SK-N-SH (cell line): ENCODE measurements around the gene FAM184A. TPM values are rescaled to one million over a fixed set of nuclear protein-coding genes. Genes with fewer than 3 reads are reported as not detected.

Experiments
- CTCF ChIA-PET: fragments of 300-600, 350-600 bp; formaldehyde crosslinking; extraction: SDS; loops from one replicate; lab custom pipeline; 2021; lab: Yijun Ruan, JAX
- POLR2A ChIA-PET: fragments of 350-600 bp; sonication (Branson Sonifier 250); formaldehyde crosslinking; extraction: SDS; loops from one replicate; lab custom pipeline; 2020; ENCODE audit warnings: antibody characterized with exemption, inconsistent platforms; lab: Yijun Ruan, JAX
- DNase-seq: peaks from one replicate; pipeline ENCODE4 v3.0.0; 2012
- H2AFZ ChIP-seq: fragments of 200-600 bp; sonication (generic); 2 replicates; pipeline ENCODE4 v1.8.1; 2016; ENCODE audit warnings: antibody characterized with exemption, mild to moderate bottlenecking, low read depth
- H3F3A ChIP-seq: fragments of 200-600 bp; sonication (generic); replicated peaks from 2 replicates; pipeline ENCODE3; 2016; ENCODE audit warnings: antibody characterized with exemption, mild to moderate bottlenecking; ENCODE audit not compliant: insufficient read depth
- H3K27ac ChIP-seq, 2 experiments: fragments of 200-500 bp in 1 of 2; fragments of 200-600 bp in 1 of 2; sonication (Bioruptor generic) in 1 of 2; sonication (generic), shearing (Covaris generic) in 1 of 2; 2 replicates each; pipeline versions ENCODE4 v1.5.1 to v1.6.1; 2014 to 2016; ENCODE audit warnings: low read depth in 2 of 2, inconsistent platforms in 1 of 2, low read length in 1 of 2, mild to moderate bottlenecking in 1 of 2, mixed read lengths in 1 of 2
- H3K27me3 ChIP-seq: fragments of 200-600 bp; sonication (generic), shearing (Covaris generic); 2 replicates; pipeline ENCODE4 v1.6.1; 2016; ENCODE audit warnings: mixed run types; ENCODE audit not compliant: insufficient read depth
- H3K36me3 ChIP-seq, 2 experiments: fragments of 200-500 bp in 1 of 2; fragments of 200-600 bp in 1 of 2; sonication (Bioruptor generic) in 1 of 2; sonication (generic) in 1 of 2; replicated peaks in 1 of 2; 2 replicates each; pipeline versions ENCODE3 to v1.5.1; 2014 to 2016; ENCODE audit warnings: low read length in 1 of 2, mild to moderate bottlenecking in 1 of 2; ENCODE audit not compliant: insufficient read depth in 2 of 2, control insufficient read depth in 1 of 2
- H3K4me1 ChIP-seq, 2 experiments: fragments of 200-500 bp in 1 of 2; fragments of 200-600 bp in 1 of 2; sonication (Bioruptor generic) in 1 of 2; sonication (generic), shearing (Covaris generic) in 1 of 2; 2 replicates each; pipeline versions ENCODE4 v1.5.1 to v1.6.1; 2014 to 2016; ENCODE audit warnings: low read depth in 1 of 2, low read length in 1 of 2, mixed run types in 1 of 2; ENCODE audit not compliant: insufficient read depth in 2 of 2, control insufficient read depth in 1 of 2
- H3K4me2 ChIP-seq: fragments of 200-600 bp; sonication (generic), shearing (Covaris generic); 2 replicates; pipeline ENCODE4 v1.6.1; 2017; ENCODE audit warnings: mixed run types
- H3K4me3 ChIP-seq, 2 experiments: fragments of 200-500 bp in 1 of 2; fragments of 200-600 bp in 1 of 2; sonication (Bioruptor generic) in 1 of 2; sonication (generic), shearing (Covaris generic) in 1 of 2; 2 replicates each; pipeline versions ENCODE4 v1.5.1 to v1.8.1; 2014 to 2016; ENCODE audit warnings: low read depth in 2 of 2, inconsistent platforms in 1 of 2, low read length in 1 of 2, mild to moderate bottlenecking in 1 of 2, mixed read lengths in 1 of 2, moderate library complexity in 1 of 2
- H3K79me2 ChIP-seq: fragments of 200-600 bp; sonication (generic); 2 replicates; pipeline ENCODE4 v1.8.1; 2017; ENCODE audit warnings: mild to moderate bottlenecking; ENCODE audit not compliant: insufficient read depth
- H3K9ac ChIP-seq: fragments of 200-600 bp; sonication (generic); 2 replicates; pipeline ENCODE4 v1.6.1; 2017; ENCODE audit warnings: mixed run types
- H3K9me2 ChIP-seq: fragments of 200-600 bp; sonication (generic); 2 replicates; pipeline ENCODE4 v1.6.1; 2017; ENCODE audit warnings: mixed run types
- H3K9me3 ChIP-seq: fragments of 200-600 bp; sonication (generic); 2 replicates; pipeline ENCODE4 v1.6.1; 2017; ENCODE audit warnings: mixed run types, mild to moderate bottlenecking, moderate library complexity
- H4K20me1 ChIP-seq: fragments of 200-600 bp; sonication (generic); 2 replicates; pipeline ENCODE4 v1.6.1; 2017; ENCODE audit warnings: mild to moderate bottlenecking, mixed run types; ENCODE audit not compliant: insufficient read depth
- ELF1 ChIP-seq: IDR thresholded peaks from 2 replicates; pipeline ENCODE4 v1.4.0; 2012
- FOXJ3 ChIP-seq: sonication (generic); formaldehyde crosslinking; IDR thresholded peaks from 2 replicates; pipeline ENCODE4 v1.5.1; 2020; ENCODE audit warnings: mild to moderate bottlenecking, missing genetic modification reagents
- JUND ChIP-seq: IDR thresholded peaks from 2 replicates; pipeline ENCODE4 v1.4.0; 2012
- MAX ChIP-seq: IDR thresholded peaks from 2 replicates; pipeline ENCODE4 v1.4.0; 2012; ENCODE audit warnings: low read depth
- RXRA ChIP-seq: IDR thresholded peaks from 2 replicates; pipeline ENCODE4 v1.4.0; 2012; ENCODE audit warnings: low read depth, mild to moderate bottlenecking, borderline replicate concordance
- TCF12 ChIP-seq: IDR thresholded peaks from 2 replicates; pipeline ENCODE4 v1.4.0; 2012
- USF1 ChIP-seq: IDR thresholded peaks from 2 replicates; pipeline ENCODE4 v1.4.0; 2012; ENCODE audit warnings: low read depth, borderline replicate concordance
- WGBS: methylation state at CpG from one replicate; pipeline ENCODE4 v1.1.6; 2017; ENCODE audit warnings: low lambda C conversion rate; 5-methylcytosine and 5-hydroxymethylcytosine counted together
- polyA plus RNA-seq, 3 experiments: library from polyadenylated mRNA; depleted of rRNA; stranded (reverse); fragments of >200 nt; gene quantifications; 2 replicates each; pipeline ENCODE4 v1.2.3, GENCODE V29; 2012
- TF ChIP-seq, protein P1 (sequence below): IDR thresholded peaks from 2 replicates; pipeline ENCODE4; 2012
- TF ChIP-seq, protein P2 (sequence below): IDR thresholded peaks from 2 replicates; pipeline ENCODE4 v1.4.0; 2012; ENCODE audit warnings: low read depth, borderline replicate concordance

The FAM184A gene
- polyA plus RNA-seq, 1 of the 3 experiments (the other 2 are of a cell fraction) = 0.38 TPM

DNA sequence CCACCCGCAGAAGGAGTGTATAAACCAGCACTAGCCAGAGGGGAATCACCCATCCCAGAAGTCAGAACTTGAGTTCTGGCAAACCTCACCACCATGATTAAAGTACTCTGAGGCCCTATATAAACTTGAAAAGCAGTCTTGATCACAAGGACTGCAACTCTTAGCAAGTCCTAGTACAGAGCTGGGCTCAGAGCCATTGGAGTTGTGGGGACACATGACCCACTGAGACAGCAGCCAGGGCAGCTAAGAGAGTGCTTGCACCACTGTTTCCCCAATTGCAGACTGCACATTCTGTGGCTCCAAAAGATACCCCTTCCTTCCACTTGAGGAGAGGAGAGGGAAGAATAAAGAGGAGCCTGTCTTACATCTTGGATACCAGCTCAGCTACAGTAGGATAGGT is 138.8 kb downstream of the FAM184A start:
- Histone ChIP-seq H3K36me3 (no peaks in the 10 kb centered on the region), H2AFZ (no peak overlapping the region), H3K27me3 (no peaks in the 10 kb centered on the region), H3K9me2 (no peaks in the 10 kb centered on the region), H3K4me3 (no peak overlapping the region), H3K9ac (no peak overlapping the region), H3K27ac (no peak overlapping the region), H3K4me2 (no peak overlapping the region), H3K79me2 (no peaks in the 10 kb centered on the region), H4K20me1 (no peaks in the 10 kb centered on the region), H3K9me3 (no peaks in the 10 kb centered on the region), H3F3A (peaks cover 8% of the 10 kb centered on the region), H3K4me1 (no peaks in the 10 kb centered on the region; a peak in 1 of 4 replicates)
- no peak for DNase-seq
- ChIA-PET POLR2A (no interaction called here), CTCF (interaction anchor here (1.7 kb wide), 1 partner anchor 171 kb away, joined by 5 read pairs; no protein-coding TSS in a partner anchor)
- WGBS = 77% methylated on average over 1 of the region's 1 CpG
- TF ChIP-seq FOXJ3 (CRISPR knock-in tag) = no peak

DNA sequence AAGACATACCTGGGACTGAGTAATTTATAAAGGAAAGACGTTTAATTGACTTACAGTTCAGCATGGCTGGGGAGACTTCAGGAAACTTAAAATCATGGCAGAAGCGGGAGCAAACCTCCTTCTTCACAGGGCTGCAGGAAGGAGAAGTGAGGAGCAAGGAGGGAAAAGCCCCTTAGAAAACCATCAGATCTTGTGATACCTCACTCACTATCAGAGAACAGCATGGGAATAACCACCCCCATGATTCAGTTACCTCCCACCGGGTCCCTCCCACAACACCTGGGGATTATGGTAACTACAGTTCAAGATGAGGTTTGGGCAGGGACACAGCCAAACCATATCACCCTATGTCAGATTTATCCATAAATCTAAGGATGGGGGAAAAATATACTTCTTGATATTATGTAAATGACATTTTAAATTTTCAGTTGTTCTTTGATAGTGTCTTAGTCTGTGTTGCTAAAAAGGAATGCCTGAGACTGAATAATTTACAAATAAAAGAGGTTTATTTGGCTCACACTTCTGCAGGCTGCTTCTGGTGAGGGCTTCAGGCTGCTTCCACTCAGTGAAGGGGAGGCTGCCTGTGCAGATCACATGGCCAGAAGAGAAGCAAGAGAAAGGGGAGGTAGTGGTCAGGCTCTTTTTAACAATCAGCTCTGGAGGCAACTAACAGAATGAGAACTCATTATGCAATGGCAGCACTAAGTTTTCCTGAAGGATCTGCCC is 142.3 kb downstream of the FAM184A start:
- peaks cover 0 to 10% of the 10 kb centered on the region in 2 experiments for H3K36me3 ChIP-seq
- peaks cover 0 to 3% of the 10 kb centered on the region in 2 experiments; a peak in 1 of 4 replicates for H3K4me1 ChIP-seq
- H3K9me2 ChIP-seq = no peaks in the 10 kb centered on the region
- ChIA-PET POLR2A (interaction anchor here (1.6 kb wide), 1 partner anchor 41 kb away, joined by 8 read pairs; the partner anchor contains the start of gene ASF1A), CTCF (interaction anchor here (0.7 to 1.3 kb wide), 2 partner anchors 40 to 142 kb away, joined by 3 to 4 read pairs; no protein-coding TSS in a partner anchor)
- peak overlapping the region; percentile 94 for H2AFZ ChIP-seq
- DNase-seq = no peak
- H3K27ac ChIP-seq = no peak overlapping the region
- peaks cover 11% of the 10 kb centered on the region for H3F3A ChIP-seq
- no peak for TF ChIP-seq JUND
- no peak for TF ChIP-seq RXRA
- no peak for TF ChIP-seq FOXJ3 (CRISPR knock-in tag)
- TF ChIP-seq, protein P1, sequence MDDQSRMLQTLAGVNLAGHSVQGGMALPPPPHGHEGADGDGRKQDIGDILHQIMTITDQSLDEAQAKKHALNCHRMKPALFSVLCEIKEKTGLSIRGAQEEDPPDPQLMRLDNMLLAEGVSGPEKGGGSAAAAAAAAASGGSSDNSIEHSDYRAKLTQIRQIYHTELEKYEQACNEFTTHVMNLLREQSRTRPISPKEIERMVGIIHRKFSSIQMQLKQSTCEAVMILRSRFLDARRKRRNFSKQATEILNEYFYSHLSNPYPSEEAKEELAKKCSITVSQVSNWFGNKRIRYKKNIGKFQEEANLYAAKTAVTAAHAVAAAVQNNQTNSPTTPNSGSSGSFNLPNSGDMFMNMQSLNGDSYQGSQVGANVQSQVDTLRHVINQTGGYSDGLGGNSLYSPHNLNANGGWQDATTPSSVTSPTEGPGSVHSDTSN = no peak
- no peak for TF ChIP-seq MAX
- no peak for TF ChIP-seq USF1
- no peak overlapping the region for H3K9ac ChIP-seq
- H3K27me3 ChIP-seq = no peaks in the 10 kb centered on the region
- no peaks in the 10 kb centered on the region for H3K9me3 ChIP-seq
- H3K79me2 ChIP-seq = no peaks in the 10 kb centered on the region; the same call in none of the 2 replicates
- 93% methylated on average over 3 of the region's 3 CpGs for WGBS
- H3K4me3 ChIP-seq = no peak overlapping the region
- H4K20me1 ChIP-seq = no peaks in the 10 kb centered on the region
- peak overlapping the region; percentile 98; the same call in 1 of the 2 replicates for H3K4me2 ChIP-seq

DNA sequence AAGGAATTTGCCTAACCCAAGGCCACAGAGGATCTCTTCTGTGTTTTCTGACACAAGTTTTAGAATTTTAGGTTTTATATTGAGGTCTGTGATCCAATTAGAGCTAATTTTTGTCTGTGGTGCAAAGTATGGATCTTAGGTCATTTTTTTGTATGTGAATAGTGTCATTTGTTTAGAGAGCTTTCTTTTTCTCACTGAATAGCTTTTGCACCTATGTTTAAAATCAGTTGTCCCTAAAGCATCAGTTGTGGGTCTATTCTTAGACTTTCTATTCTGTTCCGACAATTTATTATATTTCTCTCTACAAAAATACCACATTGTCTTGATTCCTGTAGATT is 143.2 kb downstream of the FAM184A start:
- Histone ChIP-seq H3F3A (peaks cover 11% of the 10 kb centered on the region), H3K27me3 (no peaks in the 10 kb centered on the region)
- CTCF ChIA-PET = interaction anchor here (0.7 to 1.3 kb wide), 2 partner anchors 40 to 142 kb away, joined by 3 to 4 read pairs; no protein-coding TSS in a partner anchor
- TF ChIP-seq USF1 (no peak), ELF1 (no peak), TCF12 (no peak)
- TF ChIP-seq, protein P2, sequence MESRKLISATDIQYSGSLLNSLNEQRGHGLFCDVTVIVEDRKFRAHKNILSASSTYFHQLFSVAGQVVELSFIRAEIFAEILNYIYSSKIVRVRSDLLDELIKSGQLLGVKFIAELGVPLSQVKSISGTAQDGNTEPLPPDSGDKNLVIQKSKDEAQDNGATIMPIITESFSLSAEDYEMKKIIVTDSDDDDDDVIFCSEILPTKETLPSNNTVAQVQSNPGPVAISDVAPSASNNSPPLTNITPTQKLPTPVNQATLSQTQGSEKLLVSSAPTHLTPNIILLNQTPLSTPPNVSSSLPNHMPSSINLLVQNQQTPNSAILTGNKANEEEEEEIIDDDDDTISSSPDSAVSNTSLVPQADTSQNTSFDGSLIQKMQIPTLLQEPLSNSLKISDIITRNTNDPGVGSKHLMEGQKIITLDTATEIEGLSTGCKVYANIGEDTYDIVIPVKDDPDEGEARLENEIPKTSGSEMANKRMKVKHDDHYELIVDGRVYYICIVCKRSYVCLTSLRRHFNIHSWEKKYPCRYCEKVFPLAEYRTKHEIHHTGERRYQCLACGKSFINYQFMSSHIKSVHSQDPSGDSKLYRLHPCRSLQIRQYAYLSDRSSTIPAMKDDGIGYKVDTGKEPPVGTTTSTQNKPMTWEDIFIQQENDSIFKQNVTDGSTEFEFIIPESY = no peak
- TF ChIP-seq, all 33 proteins: peak for 0
- Histone ChIP-seq H3K4me3 (peak overlapping the region; percentile 94 to 100), H3K36me3 (peaks cover 0 to 16% of the 10 kb centered on the region in 2 experiments), H3K4me2 (peak overlapping the region; percentile 98), H3K9me2 (no peaks in the 10 kb centered on the region), H3K9ac (peak overlapping the region; percentile 87; the same call in 1 of the 2 replicates), H3K4me1 (peaks cover 0 to 3% of the 10 kb centered on the region in 2 experiments; a peak in 1 of 4 replicates), H4K20me1 (no peaks in the 10 kb centered on the region), H2AFZ (peak overlapping the region; percentile 94; the same call in 1 of the 2 replicates), H3K79me2 (no peaks in the 10 kb centered on the region; the same call in none of the 2 replicates), H3K27ac (peak overlapping the region; percentile 88 to 90), H3K9me3 (no peaks in the 10 kb centered on the region)
- WGBS = 91% methylated on average over 1 of the region's 1 CpG
- POLR2A ChIA-PET = interaction anchor here (1.6 kb wide), 1 partner anchor 41 kb away, joined by 8 read pairs; the partner anchor contains the start of gene ASF1A
- DNase-seq = no peak
